Fibroblast of mammary gland (primary cell): ENCODE data around the gene CDKN3.
A peak's percentile ranks its signal among the peaks of the same experiment; 100 is the strongest.
"Not testable (repeated sequence)": the region's sequence is repeated elsewhere in the genome, so short reads cannot be mapped to it uniquely, and the experiment has no call there.

Source experiments
- DNase-seq: peaks from one replicate; pipeline ENCODE4 v3.0.0-alpha.2; 2010; ENCODE audit warnings: low read depth
- H3K4me3 ChIP-seq: 2 replicates; pipeline ENCODE4 v1.5.1; 2011; ENCODE audit warnings: low read depth, mild to moderate bottlenecking, low read length, moderate library complexity; ENCODE audit not compliant: control insufficient read depth
- TF ChIP-seq, protein P1 (sequence below): conservative IDR thresholded peaks from 2 replicates; pipeline ENCODE4 v1.5.1; 2011; ENCODE audit warnings: low read depth, low read length, inconsistent platforms; ENCODE audit not compliant: control insufficient read depth, insufficient read depth

The CDKN3 gene

DNA sequence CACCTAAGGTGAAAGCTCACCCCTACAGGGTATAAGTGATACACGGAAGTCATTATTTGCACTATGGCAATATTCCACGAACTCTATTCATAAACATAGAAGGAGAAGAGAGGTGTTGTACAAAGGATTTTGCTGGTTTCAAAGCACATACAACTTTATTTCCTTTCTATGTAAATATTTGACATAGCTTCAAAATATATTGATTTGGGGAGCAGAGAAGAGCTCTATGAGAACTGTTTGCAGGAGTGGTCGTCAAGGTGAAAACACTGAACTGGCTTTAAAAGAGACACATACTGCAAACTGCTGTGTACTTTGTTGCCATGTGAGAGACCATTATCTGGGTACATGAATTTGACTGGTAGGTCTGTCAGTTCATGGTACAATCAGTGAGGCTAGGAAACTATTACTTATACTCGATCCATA lies 27.7 kb downstream of the CDKN3 start:
- no peak overlapping the region for H3K4me3 ChIP-seq
- DNase-seq = no peak
- TF ChIP-seq, protein P1, sequence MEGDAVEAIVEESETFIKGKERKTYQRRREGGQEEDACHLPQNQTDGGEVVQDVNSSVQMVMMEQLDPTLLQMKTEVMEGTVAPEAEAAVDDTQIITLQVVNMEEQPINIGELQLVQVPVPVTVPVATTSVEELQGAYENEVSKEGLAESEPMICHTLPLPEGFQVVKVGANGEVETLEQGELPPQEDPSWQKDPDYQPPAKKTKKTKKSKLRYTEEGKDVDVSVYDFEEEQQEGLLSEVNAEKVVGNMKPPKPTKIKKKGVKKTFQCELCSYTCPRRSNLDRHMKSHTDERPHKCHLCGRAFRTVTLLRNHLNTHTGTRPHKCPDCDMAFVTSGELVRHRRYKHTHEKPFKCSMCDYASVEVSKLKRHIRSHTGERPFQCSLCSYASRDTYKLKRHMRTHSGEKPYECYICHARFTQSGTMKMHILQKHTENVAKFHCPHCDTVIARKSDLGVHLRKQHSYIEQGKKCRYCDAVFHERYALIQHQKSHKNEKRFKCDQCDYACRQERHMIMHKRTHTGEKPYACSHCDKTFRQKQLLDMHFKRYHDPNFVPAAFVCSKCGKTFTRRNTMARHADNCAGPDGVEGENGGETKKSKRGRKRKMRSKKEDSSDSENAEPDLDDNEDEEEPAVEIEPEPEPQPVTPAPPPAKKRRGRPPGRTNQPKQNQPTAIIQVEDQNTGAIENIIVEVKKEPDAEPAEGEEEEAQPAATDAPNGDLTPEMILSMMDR = no peak

DNA sequence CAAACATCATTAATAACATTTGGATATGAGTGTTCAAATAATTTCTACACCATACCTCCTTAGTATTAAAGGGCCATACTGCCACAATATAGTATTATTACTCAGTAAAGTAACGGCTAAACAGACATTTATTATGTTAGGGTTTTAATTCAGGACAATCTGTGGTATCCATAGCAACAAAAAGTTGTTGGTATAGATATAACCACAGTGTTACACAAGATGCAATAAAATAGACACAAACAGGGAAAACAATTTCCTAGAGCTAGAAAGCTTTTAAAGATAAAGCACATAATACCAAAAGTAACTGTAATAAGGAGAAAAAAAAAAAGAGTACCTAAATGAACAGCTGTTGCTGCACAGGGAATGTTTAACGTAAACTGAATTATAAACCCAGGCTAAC lies 28.3 kb downstream of the CDKN3 start:
- no peak overlapping the region for H3K4me3 ChIP-seq
- no peak for DNase-seq
- TF ChIP-seq, protein P1 = no peak

DNA sequence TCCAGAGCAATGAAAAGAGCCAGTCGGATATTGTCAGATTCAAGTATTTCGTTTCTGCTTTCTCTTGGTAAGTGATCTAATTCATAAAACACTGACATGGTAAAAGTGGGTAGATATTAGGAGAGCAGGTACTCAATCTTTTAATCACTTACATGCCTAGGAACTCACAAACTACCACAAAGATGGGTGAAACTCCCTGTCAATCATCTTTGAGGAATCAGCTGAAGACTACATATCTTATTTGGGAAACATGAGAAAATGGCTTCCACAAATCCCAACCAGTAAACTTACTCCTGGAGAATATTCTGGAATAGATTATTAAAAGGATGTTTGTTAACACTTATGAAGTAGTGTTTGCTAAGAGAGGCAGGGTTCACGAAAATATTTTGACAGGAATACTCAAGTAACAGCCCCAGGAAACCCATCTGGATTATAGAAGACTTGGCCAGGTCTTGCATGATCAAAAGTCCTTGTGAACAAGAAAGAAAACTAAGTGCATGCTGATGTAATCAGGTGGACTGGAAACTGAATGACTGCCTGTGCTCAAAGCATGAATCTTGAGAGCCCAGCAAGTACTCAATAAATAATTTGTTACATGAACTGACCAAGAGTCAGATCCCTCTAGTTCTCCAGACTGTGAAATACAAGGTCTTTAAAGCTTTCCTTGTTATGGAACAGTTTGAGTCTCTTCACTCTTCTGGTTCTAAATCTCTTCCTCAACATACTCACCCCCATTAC lies 28.9 kb downstream of the CDKN3 start:
- H3K4me3 ChIP-seq = no peak overlapping the region
- DNase-seq = no peak
- TF ChIP-seq, protein P1 = no peak

DNA sequence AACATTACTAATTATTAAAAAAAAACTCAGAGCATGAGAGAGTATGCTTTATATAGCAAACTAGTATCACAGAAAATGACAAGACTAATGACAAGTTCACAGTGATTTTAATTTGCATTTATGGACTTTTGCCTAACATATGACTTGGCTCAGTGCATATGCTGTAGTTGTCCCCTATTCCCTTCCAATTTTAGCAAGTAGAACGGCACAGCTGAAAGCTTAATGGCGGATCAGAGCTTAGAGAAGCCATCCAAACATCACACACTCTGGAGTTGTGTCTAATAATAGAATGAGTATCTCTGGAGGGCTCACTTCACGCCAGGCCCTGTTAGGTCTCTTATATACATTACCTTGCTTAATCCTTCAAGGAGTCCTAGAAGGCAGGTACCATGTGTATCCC lies 31.1 kb downstream of the CDKN3 start:
- H3K4me3 ChIP-seq = no peak overlapping the region
- TF ChIP-seq, protein P1 = no peak
- no peak for DNase-seq

DNA sequence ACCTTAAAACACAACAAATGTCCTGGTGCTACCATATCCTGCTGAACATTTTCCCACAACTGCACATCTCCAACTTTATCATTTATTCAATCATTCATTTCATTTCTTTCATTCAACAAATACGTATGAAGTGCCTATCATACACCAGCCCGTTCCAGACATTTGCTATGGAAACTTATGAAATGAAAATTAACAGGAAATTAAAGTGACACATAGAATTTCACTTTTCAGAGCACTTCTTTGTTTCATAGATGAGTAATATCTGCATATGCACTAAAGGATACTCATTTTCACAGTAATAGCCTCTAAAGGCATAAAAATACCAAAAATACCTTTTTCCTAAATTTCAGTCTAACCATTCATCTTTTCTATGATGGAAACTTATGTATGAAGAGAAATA lies 31.7 kb downstream of the CDKN3 start:
- TF ChIP-seq, protein P1 = no peak
- no peak for DNase-seq
- H3K4me3 ChIP-seq = no peak overlapping the region

DNA sequence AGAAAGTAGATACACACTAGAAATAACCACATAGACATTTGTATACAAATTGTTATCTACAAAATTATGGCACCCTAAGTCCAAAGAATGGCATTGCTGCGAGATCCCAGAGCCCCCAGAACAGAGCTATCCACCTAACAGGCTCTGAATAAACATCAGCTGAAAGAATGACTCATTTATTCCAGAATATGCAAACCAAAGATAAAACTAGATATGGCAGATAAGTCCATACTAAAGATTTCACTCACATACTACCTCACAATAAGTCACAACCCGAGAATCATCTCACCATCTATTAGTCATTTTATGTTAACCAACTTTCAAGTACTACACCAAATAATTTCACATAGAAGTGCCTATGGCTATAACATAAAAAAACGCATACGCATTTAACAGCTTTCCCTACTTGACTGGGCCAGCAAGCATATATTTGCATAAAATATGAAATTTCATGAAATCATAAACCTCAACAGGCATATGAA lies 38.7 kb downstream of the CDKN3 start:
- TF ChIP-seq, protein P1 = no peak
- peak; percentile 66 for DNase-seq
- H3K4me3 ChIP-seq = no peak overlapping the region

DNA sequence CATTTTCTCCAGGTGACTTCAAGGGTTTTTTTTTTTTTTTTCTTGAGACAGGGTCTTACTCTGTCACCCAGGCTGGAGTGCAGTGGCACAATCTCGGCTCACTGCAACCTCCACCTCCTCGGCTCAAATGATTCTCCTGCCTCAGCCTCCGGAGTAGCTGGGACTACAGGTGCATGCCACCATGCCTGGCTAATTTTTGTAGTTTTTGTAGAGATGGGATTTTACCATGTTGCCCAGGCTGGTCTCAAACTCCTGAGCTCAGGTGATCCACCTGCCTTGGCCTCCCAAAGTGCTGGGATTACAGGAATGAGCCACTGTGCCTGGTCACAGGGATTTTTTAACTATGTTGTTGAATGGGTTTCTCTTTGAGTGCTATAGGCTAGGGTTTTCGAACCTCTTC lies 41.1 kb downstream of the CDKN3 start:
- H3K4me3 ChIP-seq, DNase-seq: not testable (repeated sequence)
